GM12874 (cell line): ENCODE data around the gene MMP20.

Source experiments
- CTCF ChIP-seq: IDR thresholded peaks from 2 replicates; pipeline ENCODE4 v1.5.1; 2011; ENCODE audit warnings: low read depth, mild to moderate bottlenecking, control low read depth, low read length, moderate library complexity; ENCODE audit not compliant: insufficient read depth

The MMP20 gene

GRCh38 chr11:102580185-102580951 lies 44.8 kb downstream of the MMP20 start:
- no peak for TF ChIP-seq CTCF

GRCh38 chr11:102577723-102578122 lies 47.4 kb downstream of the MMP20 start:
- no peak for TF ChIP-seq CTCF

- no peak for TF ChIP-seq CTCF
These were observed 48.0 kb downstream of the MMP20 start for GRCh38 chr11:102577182-102577581.

GRCh38 chr11:102576350-102576749 lies 48.8 kb downstream of the MMP20 start:
- TF ChIP-seq CTCF = no peak

GRCh38 chr11:102575012-102575411 lies 50.1 kb downstream of the MMP20 start:
- no peak for TF ChIP-seq CTCF

- no peak for TF ChIP-seq CTCF
These were observed 51.3 kb downstream of the MMP20 start for GRCh38 chr11:102573851-102574250.

- no peak for TF ChIP-seq CTCF
These were observed 52.4 kb downstream of the MMP20 start for GRCh38 chr11:102572554-102573220.
